Ishikawa (cell line): ENCODE measurements around the gene TSBP1.

Source experiments
- CEBPB ChIP-seq: IDR thresholded peaks from 2 replicates; pipeline ENCODE4 v1.6.1; 2012
- CREB1 ChIP-seq: IDR thresholded peaks from 2 replicates; pipeline ENCODE4 v1.6.1; 2012; ENCODE audit warnings: low read depth
- EGR1 ChIP-seq: IDR thresholded peaks from 2 replicates; pipeline ENCODE4 v1.6.1; 2012
- EP300 ChIP-seq: IDR thresholded peaks from 2 replicates; pipeline ENCODE4 v1.6.1; 2012; ENCODE audit warnings: borderline replicate concordance
- FOXM1 ChIP-seq: IDR thresholded peaks from 2 replicates; pipeline ENCODE4 v1.6.1; 2012; ENCODE audit warnings: low read depth, borderline replicate concordance
- MAX ChIP-seq: IDR thresholded peaks from 2 replicates; pipeline ENCODE4 v1.6.1; 2012
- NFIC ChIP-seq: IDR thresholded peaks from 2 replicates; pipeline ENCODE4 v1.6.1; 2012
- RAD21 ChIP-seq: IDR thresholded peaks from 2 replicates; pipeline ENCODE4 v1.6.1; 2012; ENCODE audit warnings: low read depth
- TAF1 ChIP-seq: IDR thresholded peaks from 2 replicates; pipeline ENCODE4 v1.6.1; 2012; ENCODE audit warnings: low read depth, mild to moderate bottlenecking
- TCF12 ChIP-seq: IDR thresholded peaks from 2 replicates; pipeline ENCODE4 v1.6.1; 2012; ENCODE audit warnings: low read depth
- TEAD4 ChIP-seq: IDR thresholded peaks from 2 replicates; pipeline ENCODE4 v1.6.1; 2012
- YY1 ChIP-seq: IDR thresholded peaks from 2 replicates; pipeline ENCODE4 v1.6.1; 2012; ENCODE audit warnings: low read depth
- ZBTB7A ChIP-seq: IDR thresholded peaks from 2 replicates; pipeline ENCODE4 v1.6.1; 2012; ENCODE audit warnings: low read depth
- TF ChIP-seq, protein P1 (sequence below): IDR thresholded peaks from 2 replicates; pipeline ENCODE4 v1.6.1; 2012; ENCODE audit warnings: low read depth, mild to moderate bottlenecking

GRCh38 chr6:32371803-32372202 lies at the start of gene TSBP1:
- TF ChIP-seq NFIC: no peak
- TF ChIP-seq FOXM1: no peak
- TF ChIP-seq TAF1: no peak
- TF ChIP-seq, protein P1, sequence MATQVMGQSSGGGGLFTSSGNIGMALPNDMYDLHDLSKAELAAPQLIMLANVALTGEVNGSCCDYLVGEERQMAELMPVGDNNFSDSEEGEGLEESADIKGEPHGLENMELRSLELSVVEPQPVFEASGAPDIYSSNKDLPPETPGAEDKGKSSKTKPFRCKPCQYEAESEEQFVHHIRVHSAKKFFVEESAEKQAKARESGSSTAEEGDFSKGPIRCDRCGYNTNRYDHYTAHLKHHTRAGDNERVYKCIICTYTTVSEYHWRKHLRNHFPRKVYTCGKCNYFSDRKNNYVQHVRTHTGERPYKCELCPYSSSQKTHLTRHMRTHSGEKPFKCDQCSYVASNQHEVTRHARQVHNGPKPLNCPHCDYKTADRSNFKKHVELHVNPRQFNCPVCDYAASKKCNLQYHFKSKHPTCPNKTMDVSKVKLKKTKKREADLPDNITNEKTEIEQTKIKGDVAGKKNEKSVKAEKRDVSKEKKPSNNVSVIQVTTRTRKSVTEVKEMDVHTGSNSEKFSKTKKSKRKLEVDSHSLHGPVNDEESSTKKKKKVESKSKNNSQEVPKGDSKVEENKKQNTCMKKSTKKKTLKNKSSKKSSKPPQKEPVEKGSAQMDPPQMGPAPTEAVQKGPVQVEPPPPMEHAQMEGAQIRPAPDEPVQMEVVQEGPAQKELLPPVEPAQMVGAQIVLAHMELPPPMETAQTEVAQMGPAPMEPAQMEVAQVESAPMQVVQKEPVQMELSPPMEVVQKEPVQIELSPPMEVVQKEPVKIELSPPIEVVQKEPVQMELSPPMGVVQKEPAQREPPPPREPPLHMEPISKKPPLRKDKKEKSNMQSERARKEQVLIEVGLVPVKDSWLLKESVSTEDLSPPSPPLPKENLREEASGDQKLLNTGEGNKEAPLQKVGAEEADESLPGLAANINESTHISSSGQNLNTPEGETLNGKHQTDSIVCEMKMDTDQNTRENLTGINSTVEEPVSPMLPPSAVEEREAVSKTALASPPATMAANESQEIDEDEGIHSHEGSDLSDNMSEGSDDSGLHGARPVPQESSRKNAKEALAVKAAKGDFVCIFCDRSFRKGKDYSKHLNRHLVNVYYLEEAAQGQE: no peak
- TF ChIP-seq RAD21: no peak
- TF ChIP-seq EP300: no peak
- no peak for TF ChIP-seq CREB1
- no peak for TF ChIP-seq CEBPB
- TF ChIP-seq TCF12: no peak
- no peak for TF ChIP-seq MAX
- no peak for TF ChIP-seq EGR1
- no peak for TF ChIP-seq ZBTB7A
- no peak for TF ChIP-seq YY1
- no peak for TF ChIP-seq TEAD4
